Endothelial cell of umbilical vein (primary cell): Measurements from ENCODE around the gene STAT4. TPM values are rescaled to one million over a fixed set of nuclear protein-coding genes. Genes with fewer than 3 reads are reported as not detected.
A peak's percentile ranks its signal among the peaks of the same experiment; 100 is the strongest.
"Not testable (repeated sequence)": the region's sequence is repeated elsewhere in the genome, so short reads cannot be mapped to it uniquely, and the experiment has no call there.

Experiments used
- BruUV-seq: library from RNA; stranded (reverse); fragments of 400-500 nt; replicated peaks from 2 replicates; lab custom pipeline; 2021; lab: Mats Ljungman, UMichigan
- CTCF ChIA-PET: fragments of 300-600, 350-600 bp; sonication (Branson Sonifier 250); formaldehyde crosslinking; loops from one replicate; lab custom pipeline; 2021; ENCODE audit warnings: antibody characterized with exemption, inconsistent platforms; lab: Charles Lee
- POLR2A ChIA-PET: fragments of 300-600, 350-600 bp; sonication (Branson Sonifier 250); formaldehyde crosslinking; loops from one replicate; lab custom pipeline; 2021; ENCODE audit warnings: antibody characterized with exemption, inconsistent platforms; lab: Charles Lee
- DNase-seq: peaks from one replicate; pipeline ENCODE4 v3.0.0-alpha.2; 2011; ENCODE audit warnings: low read depth, low spot score
- FAIRE-seq: peaks from 2 replicates; lab custom pipeline; 2011; peaks lifted over from hg19 to GRCh38; lab: Jason Lieb, UNC
- H2AFZ ChIP-seq: 2 replicates; pipeline ENCODE4 v1.6.0; 2012; ENCODE audit warnings: low read depth, low read length, control low read depth, inconsistent platforms
- H3K27ac ChIP-seq: 2 replicates; pipeline ENCODE4 v1.5.1; 2011; ENCODE audit warnings: low read depth, mild to moderate bottlenecking, control low read depth, low read length, moderate library complexity; ENCODE audit not compliant: insufficient read depth
- H3K27me3 ChIP-seq, 2 experiments: 2 replicates each; pipeline versions ENCODE4 v1.6.0 to v1.6.1; 2011; ENCODE audit warnings: low read length in 2 of 2, mixed read lengths in 1 of 2; ENCODE audit not compliant: control insufficient read depth in 2 of 2, insufficient read depth in 2 of 2
- H3K36me3 ChIP-seq, 2 experiments: 2 replicates in 1 of 2; 3 replicates in 1 of 2; pipeline ENCODE4 v1.5.1; 2011; ENCODE audit warnings: low read length in 2 of 2, mild to moderate bottlenecking in 1 of 2, moderate library complexity in 1 of 2; ENCODE audit not compliant: control insufficient read depth in 2 of 2, insufficient read depth in 2 of 2; ENCODE audit errors: extremely low read depth in 1 of 2
- H3K4me1 ChIP-seq: 3 replicates; pipeline ENCODE4 v1.5.1; 2011; ENCODE audit warnings: mild to moderate bottlenecking, low read length; ENCODE audit not compliant: control insufficient read depth, insufficient read depth; ENCODE audit errors: extremely low read depth
- H3K4me2 ChIP-seq: 2 replicates; pipeline ENCODE4 v1.6.1; 2011; ENCODE audit warnings: low read length, control low read depth, mixed read lengths; ENCODE audit not compliant: insufficient read depth
- H3K4me3 ChIP-seq, 3 experiments: fragments of 200-600 bp in 1 of 3; sonication (generic), shearing (Covaris generic) in 1 of 3; replicated peaks in 1 of 3; 2 replicates each; pipeline ENCODE4 v1.5.1; 2011 to 2016; ENCODE audit warnings: control low read depth in 3 of 3, low read length in 3 of 3, mild to moderate bottlenecking in 2 of 3, inconsistent platforms in 1 of 3, low read depth in 1 of 3, moderate library complexity in 1 of 3; ENCODE audit not compliant: insufficient read depth in 1 of 3
- H3K79me2 ChIP-seq: 2 replicates; pipeline ENCODE4 v1.6.0; 2012; ENCODE audit warnings: low read length, inconsistent platforms; ENCODE audit not compliant: control insufficient read depth, insufficient read depth
- H3K9ac ChIP-seq: replicated peaks from 2 replicates; pipeline ENCODE3; 2011; ENCODE audit warnings: low read length, control low read depth; ENCODE audit not compliant: insufficient read depth; ENCODE audit errors: extremely low read depth
- H3K9me1 ChIP-seq: replicated peaks from 3 replicates; pipeline ENCODE4 v1.6.0; 2011; ENCODE audit warnings: mild to moderate bottlenecking, low read length; ENCODE audit not compliant: control insufficient read depth, insufficient read depth; ENCODE audit errors: extremely low read depth
- H3K9me3 ChIP-seq: replicated peaks from 2 replicates; pipeline ENCODE4 v1.5.1; 2012; ENCODE audit warnings: low read length, inconsistent platforms; ENCODE audit not compliant: control insufficient read depth, insufficient read depth
- H4K20me1 ChIP-seq: replicated peaks from 2 replicates; pipeline ENCODE3; 2011; ENCODE audit warnings: mild to moderate bottlenecking, low read length; ENCODE audit not compliant: control insufficient read depth, insufficient read depth; ENCODE audit errors: extremely low read depth
- FOS ChIP-seq: IDR thresholded peaks from 2 replicates; pipeline ENCODE4 v1.6.1; 2011; ENCODE audit warnings: mild to moderate bottlenecking, low read length, moderate library complexity, borderline replicate concordance; ENCODE audit not compliant: insufficient read depth
- POLR2AphosphoS5 ChIP-seq: IDR thresholded peaks from 2 replicates; pipeline ENCODE4 v1.6.1; 2012; ENCODE audit warnings: low read depth, mild to moderate bottlenecking, control low read depth, low read length, moderate library complexity; ENCODE audit not compliant: insufficient read depth
- dilution Hi-C: fragments of 300-500 bp; cut with MboI; formaldehyde crosslinking; loops from one replicate; pipeline ENCODE4 v1.15.0; 2019; ENCODE audit warnings: low sequenced_read_pairs; ENCODE audit not compliant: extremely low pct_ligation_motif_present
- intact Hi-C: fragments of 100-400 bp; cut with micrococcal nuclease; formaldehyde crosslinking; loops from one replicate; pipeline ENCODE4 v1.10.0; 2022
- polyA plus RNA-seq, 4 experiments: library from polyadenylated mRNA; depleted of rRNA in 3 of 4; stranded (reverse) in 3 of 4; unstranded in 1 of 4; fragments of >200 nt; gene quantifications; 2 replicates each; pipeline versions ENCODE4 v1.2.1 to v1.2.3, GENCODE V29; 2011 to 2012; ENCODE audit warnings: missing spikeins in 1 of 4
- total RNA-seq: library from RNA; stranded (reverse); gene quantifications from 2 replicates; pipeline ENCODE4 v1.2.3, GENCODE V29; 2021
- TF ChIP-seq, protein P1 (sequence below), 2 donors: IDR thresholded peaks; 1 replicate in 1 of 2; 2 replicates in 1 of 2; pipeline ENCODE4 v1.5.1; 2011; ENCODE audit warnings: low read length in 2 of 2, mild to moderate bottlenecking in 2 of 2, moderate library complexity in 2 of 2, control low read depth in 1 of 2, inconsistent platforms in 1 of 2, low read depth in 1 of 2; ENCODE audit not compliant: insufficient read depth in 1 of 2; ENCODE audit errors: extremely low read depth in 1 of 2

Gene STAT4
- total and polyA plus RNA-seq, 2 donors (not counting 3 experiments of a cell fraction or from before 2014, with no cell fraction given) = 0.46 to 1.2 TPM

DNA sequence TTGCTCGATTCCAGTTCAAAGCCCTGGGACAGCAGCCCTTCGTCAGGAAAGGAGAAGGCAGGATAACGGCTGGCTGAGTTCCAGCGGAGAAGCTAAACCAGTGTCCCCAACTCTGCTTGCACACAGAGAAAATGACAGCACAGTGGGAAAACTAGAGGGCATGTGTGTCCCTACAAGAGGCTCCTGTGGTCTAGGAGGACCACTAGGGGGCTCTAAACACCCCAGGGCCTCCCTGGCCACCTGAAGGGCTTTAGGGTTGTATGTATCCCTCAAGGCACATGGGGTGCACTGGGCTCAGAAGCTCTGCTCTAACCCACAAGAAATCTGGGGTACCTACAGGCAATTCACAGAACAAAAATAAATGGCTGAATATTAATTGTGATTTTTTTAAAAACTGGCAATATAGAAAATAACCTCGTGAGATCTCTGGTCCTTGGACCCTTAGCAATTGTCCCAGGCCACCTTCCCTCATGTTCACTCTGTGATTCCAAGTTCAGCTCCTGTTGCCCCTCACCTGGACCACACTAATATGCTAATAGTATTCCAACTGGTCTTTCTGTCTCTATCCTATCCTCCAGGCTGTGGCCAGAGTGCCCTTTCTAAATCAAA lies 154.4 kb downstream of the STAT4 start:
- FAIRE-seq (peak; percentile 69), DNase-seq (peak; percentile 48)
- H4K20me1 ChIP-seq = no peaks in the 10 kb centered on the region
- no peaks in the 10 kb centered on the region for H3K4me1 ChIP-seq
- intact Hi-C loops = loop anchor here (1.0 to 2.0 kb wide), 4 partner anchors 12 to 158 kb away; no protein-coding TSS in a partner anchor
- no peak overlapping the region for H3K9ac ChIP-seq
- TF ChIP-seq FOS = no peak
- TF ChIP-seq, protein P1, sequence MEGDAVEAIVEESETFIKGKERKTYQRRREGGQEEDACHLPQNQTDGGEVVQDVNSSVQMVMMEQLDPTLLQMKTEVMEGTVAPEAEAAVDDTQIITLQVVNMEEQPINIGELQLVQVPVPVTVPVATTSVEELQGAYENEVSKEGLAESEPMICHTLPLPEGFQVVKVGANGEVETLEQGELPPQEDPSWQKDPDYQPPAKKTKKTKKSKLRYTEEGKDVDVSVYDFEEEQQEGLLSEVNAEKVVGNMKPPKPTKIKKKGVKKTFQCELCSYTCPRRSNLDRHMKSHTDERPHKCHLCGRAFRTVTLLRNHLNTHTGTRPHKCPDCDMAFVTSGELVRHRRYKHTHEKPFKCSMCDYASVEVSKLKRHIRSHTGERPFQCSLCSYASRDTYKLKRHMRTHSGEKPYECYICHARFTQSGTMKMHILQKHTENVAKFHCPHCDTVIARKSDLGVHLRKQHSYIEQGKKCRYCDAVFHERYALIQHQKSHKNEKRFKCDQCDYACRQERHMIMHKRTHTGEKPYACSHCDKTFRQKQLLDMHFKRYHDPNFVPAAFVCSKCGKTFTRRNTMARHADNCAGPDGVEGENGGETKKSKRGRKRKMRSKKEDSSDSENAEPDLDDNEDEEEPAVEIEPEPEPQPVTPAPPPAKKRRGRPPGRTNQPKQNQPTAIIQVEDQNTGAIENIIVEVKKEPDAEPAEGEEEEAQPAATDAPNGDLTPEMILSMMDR (IDR thresholded peaks at IDR 0.05; ENCODE audit: extremely low read depth in 1 of 2, insufficient read depth in 1 of 2, low read depth in 1 of 2, low read length in 2 of 2) = peak; percentile 74 to 86
- TF ChIP-seq POLR2AphosphoS5 = no peak
- dilution Hi-C loops = no loop called here
- no peak overlapping the region for H3K27ac ChIP-seq
- ChIA-PET CTCF (interaction anchor here (1.3 kb wide), 1 partner anchor 159 kb away, joined by 6 read pairs; no protein-coding TSS in a partner anchor), POLR2A (no interaction called here)
- H2AFZ ChIP-seq = no peak overlapping the region
- no peaks in the 10 kb centered on the region for H3K27me3 ChIP-seq
- H3K79me2 ChIP-seq = no peaks in the 10 kb centered on the region
- H3K36me3 ChIP-seq = peaks cover 26 to 60% of the 10 kb centered on the region in 2 experiments
- no TSS peak for BruUV-seq
- no peak overlapping the region for H3K4me2 ChIP-seq
- no peaks in the 10 kb centered on the region for H3K9me3 ChIP-seq
- no peak overlapping the region for H3K4me3 ChIP-seq
- no peaks in the 10 kb centered on the region for H3K9me1 ChIP-seq

DNA sequence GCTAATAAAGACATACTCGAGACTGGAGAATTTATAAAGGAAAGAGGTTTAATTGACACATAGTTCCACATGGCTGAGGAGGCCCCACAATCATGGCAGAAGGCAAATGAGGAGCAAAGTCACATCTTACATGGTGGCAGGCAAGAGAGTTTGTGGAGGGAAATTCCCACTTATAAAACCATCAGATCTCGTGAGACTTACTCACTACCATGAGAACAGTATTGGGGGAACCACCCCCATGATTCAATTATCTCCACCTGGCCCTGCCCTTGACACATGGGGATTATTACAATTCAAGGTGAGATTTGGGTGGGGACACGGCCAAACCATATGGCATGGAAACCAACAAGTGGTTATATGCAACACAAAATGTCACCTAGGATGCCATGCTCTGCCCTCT lies 155.5 kb downstream of the STAT4 start:
- intact Hi-C loops, CTCF ChIA-PET, H3K4me2 ChIP-seq, DNase-seq, H3K27ac ChIP-seq, FAIRE-seq, BruUV-seq, H3K9me3 ChIP-seq, H3K4me1 ChIP-seq, H3K4me3 ChIP-seq, H4K20me1 ChIP-seq, H3K9me1 ChIP-seq, dilution Hi-C loops, POLR2A ChIA-PET, H2AFZ ChIP-seq, H3K27me3 ChIP-seq, H3K79me2 ChIP-seq, H3K9ac ChIP-seq: not testable (repeated sequence)
- H3K36me3 ChIP-seq = peaks cover 28 to 59% of the 10 kb centered on the region in 2 experiments
